G401 (cell line): ENCODE measurements around the gene B4GALT6. TPM values are rescaled to one million over a fixed set of nuclear protein-coding genes. Genes with fewer than 3 reads are reported as not detected.
A peak's percentile ranks its signal among the peaks of the same experiment; 100 is the strongest.

Experiments used
- DNase-seq: peaks from one replicate; pipeline ENCODE4 v3.0.0-alpha.2; 2015; ENCODE audit warnings: low spot score
- in situ Hi-C: cut with HindIII; loops from 2 replicates; pipeline ENCODE4 v1.10.0; 2016; ENCODE audit warnings: low sequenced_read_pairs, mixed read lengths
- total RNA-seq: library from RNA; depleted of rRNA; stranded (reverse); fragments of >200 nt; shearing (Covaris generic); gene quantifications from 2 replicates; pipeline ENCODE4 v1.2.3, GENCODE V29; 2014

Gene B4GALT6
- total RNA-seq, 1 experiment from 2014 or later, result 0.75 TPM

- no peak for DNase-seq
- in situ Hi-C loops, result no loop called here
Observed at GRCh38 chr18:31697351-31698298, 13.2 kb upstream of the B4GALT6 start.

- in situ Hi-C loops, result no loop called here
Observed at GRCh38 chr18:31695989-31696388, 11.6 kb upstream of the B4GALT6 start.

GRCh38 chr18:31694297-31694696 is 9.9 kb upstream of the B4GALT6 start:
- no peak for DNase-seq
- in situ Hi-C loops, result no loop called here

More at GRCh38 chr18:31695989-31696388, 11.6 kb upstream of the B4GALT6 start:
- DNase-seq, result no peak

GRCh38 chr18:31688606-31689005 is 4.2 kb upstream of the B4GALT6 start:
- no peak for DNase-seq
- in situ Hi-C loops, result no loop called here

- in situ Hi-C loops, result no loop called here
Observed at GRCh38 chr18:31686986-31687928, 2.9 kb upstream of the B4GALT6 start.

GRCh38 chr18:31686572-31686971 is 2.2 kb upstream of the B4GALT6 start:
- in situ Hi-C loops, result no loop called here

More at GRCh38 chr18:31686986-31687928, 2.9 kb upstream of the B4GALT6 start:
- no peak for DNase-seq

GRCh38 chr18:31685097-31686082 is 1.0 kb upstream of the B4GALT6 start:
- in situ Hi-C loops, result no loop called here

More at GRCh38 chr18:31686572-31686971, 2.2 kb upstream of the B4GALT6 start:
- DNase-seq, result no peak

GRCh38 chr18:31683968-31684278 is 458 bp downstream of the B4GALT6 start:
- in situ Hi-C loops, result no loop called here
- DNase-seq, result no peak

More at GRCh38 chr18:31685097-31686082, 1.0 kb upstream of the B4GALT6 start:
- DNase-seq, result peak; percentile 80

- DNase-seq, result peak; percentile 44
- in situ Hi-C loops, result no loop called here
Observed at GRCh38 chr18:31683106-31683505, 1.3 kb downstream of the B4GALT6 start.

GRCh38 chr18:31680831-31681568 is 3.4 kb downstream of the B4GALT6 start:
- DNase-seq, result no peak
- in situ Hi-C loops, result no loop called here

- in situ Hi-C loops, result no loop called here
- DNase-seq, result no peak
Observed at GRCh38 chr18:31680433-31680811, 4.0 kb downstream of the B4GALT6 start.

- DNase-seq, result no peak
Observed at GRCh38 chr18:31679791-31680432, 4.5 kb downstream of the B4GALT6 start.

GRCh38 chr18:31679133-31679742 is 5.1 kb downstream of the B4GALT6 start:
- in situ Hi-C loops, result no loop called here
- no peak for DNase-seq

More at GRCh38 chr18:31679791-31680432, 4.5 kb downstream of the B4GALT6 start:
- in situ Hi-C loops, result no loop called here

- in situ Hi-C loops, result no loop called here
- no peak for DNase-seq
Observed at GRCh38 chr18:31678425-31678824, 6.0 kb downstream of the B4GALT6 start.

GRCh38 chr18:31677592-31677991 is 6.8 kb downstream of the B4GALT6 start:
- DNase-seq, result no peak
- in situ Hi-C loops, result no loop called here

GRCh38 chr18:31675404-31675803 is 9.0 kb downstream of the B4GALT6 start:
- DNase-seq, result no peak
- in situ Hi-C loops, result no loop called here

GRCh38 chr18:31672628-31673135 is 11.7 kb downstream of the B4GALT6 start:
- in situ Hi-C loops, result no loop called here
- DNase-seq, result no peak
